ENCODE results near the gene ONECUT3.
"Not testable (repeated sequence)": the region's sequence is repeated elsewhere in the genome, so short reads cannot be mapped to it uniquely, and the experiment has no call there.

ONECUT3 gene

DNA sequence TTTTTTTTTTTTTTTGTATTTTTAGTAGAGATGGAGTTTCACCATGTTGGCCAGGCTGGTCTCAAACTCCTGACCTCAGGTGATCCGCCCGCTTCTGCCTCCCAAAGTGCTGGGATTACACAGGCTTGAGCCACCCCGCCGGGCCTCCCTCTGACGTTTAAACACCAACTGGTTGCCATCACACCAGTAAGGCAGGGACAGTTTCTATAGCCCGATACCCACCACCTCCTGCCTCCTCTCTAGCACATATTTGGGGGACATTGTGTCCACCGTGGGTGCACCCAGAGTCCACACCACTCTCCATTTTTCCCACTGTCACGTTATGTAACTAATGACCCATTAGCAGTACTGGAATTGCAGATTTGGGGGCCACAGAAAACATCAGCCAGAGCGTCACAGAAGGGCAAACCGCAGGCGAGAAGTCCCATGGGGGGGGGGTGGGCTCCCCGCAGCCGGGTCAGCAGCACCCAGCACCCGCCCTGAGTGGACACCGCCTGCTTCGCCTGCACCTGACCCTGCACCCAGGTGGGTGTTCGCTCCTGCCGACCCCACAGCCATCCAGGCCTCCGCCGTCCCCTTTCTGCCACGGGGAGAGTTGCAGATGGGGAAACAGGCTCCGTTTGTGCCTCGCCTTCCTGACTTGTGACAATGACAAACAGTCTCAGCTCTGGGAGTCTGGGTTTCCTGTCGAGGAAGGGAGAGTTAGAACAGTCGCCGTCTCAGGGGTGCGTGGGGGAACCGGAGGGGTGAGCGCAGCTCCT lies 3.6 kb downstream of the ONECUT3 start:
- DNase-seq = no peak

- DNase-seq = no peak
Observed at GRCh38 chr19:1757468-1758230, 4.3 kb downstream of the ONECUT3 start.

- no peak for DNase-seq
Observed at GRCh38 chr19:1758231-1758577, 4.9 kb downstream of the ONECUT3 start.

DNA sequence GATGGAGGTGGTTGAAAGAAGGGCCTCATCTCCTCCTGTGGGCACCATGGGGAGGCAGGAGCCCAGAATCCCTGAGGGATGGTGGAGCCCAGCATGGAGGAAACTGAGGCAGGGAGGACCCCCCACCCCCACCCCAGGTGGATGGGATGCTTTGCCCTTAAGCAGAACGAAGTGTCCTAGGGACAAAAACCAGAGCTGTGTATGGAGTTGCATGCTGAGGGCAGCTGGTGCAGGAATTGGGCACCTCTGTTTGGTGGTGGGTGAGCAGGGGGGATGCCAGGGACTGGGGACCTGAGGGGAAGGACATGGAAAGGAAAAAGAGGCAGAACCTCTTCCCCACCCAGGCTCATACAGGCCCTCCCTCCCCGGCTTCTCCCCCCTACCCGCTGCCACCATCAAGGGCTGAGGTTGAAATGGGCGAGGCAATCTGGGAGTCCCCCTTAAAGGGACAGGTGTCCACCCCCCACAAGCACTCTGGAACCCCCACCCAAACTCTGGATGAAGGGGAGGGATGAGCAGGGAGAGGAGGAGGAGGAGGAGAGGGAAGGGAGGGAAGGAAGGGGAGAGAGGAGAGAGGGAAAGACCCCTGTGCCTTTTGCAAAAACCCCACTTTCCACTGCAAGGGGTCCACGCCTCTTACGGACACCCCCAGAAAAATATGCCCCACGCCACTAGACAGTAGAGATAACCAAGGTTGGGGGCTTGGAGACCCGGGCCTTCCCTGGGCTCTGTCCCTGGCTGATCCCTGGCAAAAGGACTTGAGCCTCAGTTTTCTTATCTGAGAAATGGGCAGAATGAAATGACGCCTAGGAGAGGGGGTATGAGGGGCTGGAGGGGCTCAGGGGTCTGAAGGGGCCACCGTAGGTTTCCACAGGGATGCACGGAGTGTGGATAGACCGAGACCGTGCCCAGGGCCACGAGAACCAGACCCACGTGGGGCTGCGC lies 5.9 kb downstream of the ONECUT3 start:
- no peak for DNase-seq

DNA sequence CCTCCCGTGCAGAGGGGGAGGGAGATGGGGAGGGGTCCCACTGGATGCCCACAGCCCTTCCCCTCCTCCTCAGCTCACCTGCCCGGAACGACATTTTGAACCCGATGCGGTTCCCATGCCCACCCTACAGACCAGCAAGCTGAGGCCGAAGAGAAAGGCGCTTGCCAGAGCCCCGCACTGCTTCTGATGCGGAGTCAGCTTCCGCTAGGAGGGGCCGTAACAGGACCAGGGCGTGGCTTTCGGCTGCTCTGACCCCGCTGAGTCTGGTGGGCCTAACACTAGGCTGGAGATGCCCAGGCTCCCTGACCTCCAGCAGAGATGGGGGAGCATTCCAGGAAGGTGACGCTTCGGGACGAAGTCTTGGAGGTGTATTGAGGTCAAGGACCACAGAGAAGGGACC lies 6.7 kb downstream of the ONECUT3 start:
- DNase-seq = no peak

DNA sequence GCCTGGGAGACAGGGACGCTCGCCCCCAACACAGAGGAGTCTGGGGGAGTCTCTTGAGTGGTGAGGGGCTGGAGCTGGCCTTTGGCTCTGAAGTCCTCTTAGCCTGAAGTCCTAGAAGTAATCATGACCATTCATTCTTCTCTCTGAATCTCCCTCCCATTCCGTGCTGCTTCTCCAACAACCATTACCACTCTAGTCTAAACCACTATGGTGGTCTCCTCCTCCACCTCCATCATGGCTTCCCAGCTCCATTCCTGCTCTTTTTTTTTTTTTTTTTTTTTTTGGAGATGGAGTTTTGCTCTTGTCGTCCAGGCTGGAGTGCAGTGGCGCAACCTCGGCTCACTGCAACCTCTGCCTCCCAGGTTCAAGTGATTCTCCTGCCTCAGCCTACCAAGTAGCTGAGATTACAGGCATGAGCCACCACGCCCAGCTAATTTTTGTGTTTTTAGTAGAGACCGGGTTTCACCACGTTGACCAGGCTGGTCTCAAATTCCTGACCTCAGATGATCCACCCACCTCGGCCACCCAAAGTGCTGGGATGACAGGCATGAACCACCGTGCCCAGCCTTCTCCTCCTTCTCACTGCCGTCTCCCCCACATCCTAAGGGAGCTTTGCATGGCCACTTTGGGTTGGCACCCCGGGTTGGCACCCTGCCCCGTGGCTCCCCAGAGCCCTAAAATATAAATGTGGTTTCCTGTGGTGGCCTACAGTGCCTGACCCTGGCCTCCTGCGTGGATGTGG lies 7.7 kb downstream of the ONECUT3 start:
- not testable (repeated sequence) for DNase-seq

DNA sequence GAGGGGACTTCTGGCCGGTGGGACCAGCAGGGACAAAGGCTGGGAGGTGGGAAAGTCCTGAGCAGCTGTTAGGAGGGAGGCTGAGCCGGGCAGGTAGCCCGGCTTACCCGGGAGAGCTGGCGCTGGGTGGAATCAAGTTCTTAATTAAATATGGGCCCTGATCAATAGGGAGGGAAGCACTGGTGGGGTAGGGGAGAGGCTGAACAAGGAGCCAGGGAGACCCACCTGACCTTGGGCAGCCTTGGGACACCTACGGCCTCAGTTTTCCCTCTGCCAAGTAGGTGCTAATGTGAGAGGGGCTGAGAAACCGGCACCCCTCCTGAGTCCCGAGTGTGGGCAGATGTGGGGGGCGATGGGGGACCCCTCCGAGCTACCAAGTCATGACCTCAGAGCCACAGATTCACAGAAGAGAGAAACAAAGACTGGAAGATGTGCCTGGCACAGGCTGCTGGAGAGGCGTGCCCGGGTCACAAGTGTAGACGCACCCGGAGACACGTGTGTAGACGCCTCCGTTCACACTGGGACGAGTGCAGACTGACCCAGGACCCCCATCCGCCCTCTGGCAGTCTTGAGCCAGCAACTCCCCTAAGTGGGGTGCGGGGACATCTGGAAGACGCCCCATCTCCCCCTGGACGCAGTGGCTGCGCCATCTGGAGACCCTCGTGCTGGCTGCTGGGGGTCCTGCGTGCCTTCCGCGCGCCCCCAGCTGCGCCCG lies 8.4 kb downstream of the ONECUT3 start:
- DNase-seq = no peak

- DNase-seq = no peak
Observed at GRCh38 chr19:1762243-1763117, 9.2 kb downstream of the ONECUT3 start.

DNA sequence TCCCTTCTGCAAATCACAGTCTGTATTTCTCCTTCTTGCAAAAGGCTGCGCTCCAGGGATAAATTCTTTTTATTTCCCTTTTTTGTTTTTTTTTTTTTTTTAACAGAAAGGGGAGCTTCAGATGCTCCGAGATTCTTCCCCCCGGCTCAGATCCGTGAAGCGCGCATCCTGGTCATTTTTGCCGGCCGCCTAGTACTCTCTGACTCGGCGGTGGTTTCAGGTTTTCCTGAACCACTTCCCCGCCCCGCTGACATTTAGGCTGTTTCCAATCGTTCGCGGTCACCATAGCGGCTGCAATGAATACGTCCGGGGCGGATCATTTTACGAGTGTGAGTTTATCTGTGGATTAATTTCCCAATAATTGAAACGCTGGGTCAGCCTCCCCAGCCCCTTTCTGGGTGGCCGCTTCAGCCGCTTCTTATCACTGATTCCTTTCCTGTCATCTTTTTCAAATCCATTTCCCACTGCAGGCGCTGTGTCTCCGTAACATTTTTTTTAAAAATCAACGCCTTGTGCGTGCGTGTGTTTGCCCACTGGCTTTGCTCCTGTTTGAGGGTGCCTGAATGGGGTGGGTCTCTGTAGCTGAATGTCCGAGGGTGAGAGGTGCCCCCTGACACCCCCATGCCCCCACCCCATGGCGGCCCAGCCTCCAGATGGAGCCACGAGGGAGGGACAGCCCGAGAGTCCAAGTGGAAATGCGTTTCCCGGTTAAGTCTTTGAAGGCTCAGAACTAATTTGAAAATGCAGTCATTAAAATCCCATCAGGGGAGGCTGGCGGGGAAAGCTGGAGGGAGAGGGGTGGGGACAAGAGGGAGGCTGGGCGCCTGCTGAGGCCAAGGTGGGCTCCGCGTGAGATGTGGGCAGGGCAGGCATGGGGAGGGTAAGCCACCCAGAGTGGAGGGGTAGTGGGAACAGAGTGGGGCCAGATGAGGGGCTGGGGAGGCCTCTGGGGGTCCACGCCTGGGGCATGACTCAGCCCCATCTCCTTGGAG lies 10.6 kb downstream of the ONECUT3 start:
- DNase-seq = no peak

DNA sequence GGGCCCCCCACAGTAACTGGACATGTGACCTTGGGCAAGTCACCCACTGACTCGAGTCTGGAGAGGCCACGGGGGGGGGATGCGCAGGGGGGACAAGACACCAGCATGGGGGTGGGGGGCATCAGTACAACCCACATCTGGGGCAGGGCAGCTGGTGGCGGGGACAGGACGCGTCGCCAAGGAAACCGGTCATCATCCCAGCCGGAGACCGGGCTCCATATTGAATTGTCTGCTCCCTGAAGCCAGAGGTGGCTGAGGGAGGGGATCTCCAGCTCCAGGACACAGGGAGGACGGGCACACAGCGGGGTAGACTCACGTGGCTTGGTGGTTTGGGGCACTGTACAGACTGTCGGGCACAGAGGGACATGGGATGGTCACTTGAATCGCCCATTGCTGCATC lies 11.4 kb downstream of the ONECUT3 start:
- no peak for DNase-seq

- no peak for DNase-seq
Observed at GRCh38 chr19:1765232-1765903, 12.1 kb downstream of the ONECUT3 start.

- DNase-seq = no peak
Observed at GRCh38 chr19:1765904-1766799, 12.8 kb downstream of the ONECUT3 start.

- peak; percentile 25 for DNase-seq
Observed at GRCh38 chr19:1766800-1767352, 13.6 kb downstream of the ONECUT3 start.

GRCh38 chr19:1767464-1767933 lies 14.2 kb downstream of the ONECUT3 start:
- no peak for DNase-seq

GRCh38 chr19:1768248-1768647 lies 14.9 kb downstream of the ONECUT3 start:
- no peak for DNase-seq

DNA sequence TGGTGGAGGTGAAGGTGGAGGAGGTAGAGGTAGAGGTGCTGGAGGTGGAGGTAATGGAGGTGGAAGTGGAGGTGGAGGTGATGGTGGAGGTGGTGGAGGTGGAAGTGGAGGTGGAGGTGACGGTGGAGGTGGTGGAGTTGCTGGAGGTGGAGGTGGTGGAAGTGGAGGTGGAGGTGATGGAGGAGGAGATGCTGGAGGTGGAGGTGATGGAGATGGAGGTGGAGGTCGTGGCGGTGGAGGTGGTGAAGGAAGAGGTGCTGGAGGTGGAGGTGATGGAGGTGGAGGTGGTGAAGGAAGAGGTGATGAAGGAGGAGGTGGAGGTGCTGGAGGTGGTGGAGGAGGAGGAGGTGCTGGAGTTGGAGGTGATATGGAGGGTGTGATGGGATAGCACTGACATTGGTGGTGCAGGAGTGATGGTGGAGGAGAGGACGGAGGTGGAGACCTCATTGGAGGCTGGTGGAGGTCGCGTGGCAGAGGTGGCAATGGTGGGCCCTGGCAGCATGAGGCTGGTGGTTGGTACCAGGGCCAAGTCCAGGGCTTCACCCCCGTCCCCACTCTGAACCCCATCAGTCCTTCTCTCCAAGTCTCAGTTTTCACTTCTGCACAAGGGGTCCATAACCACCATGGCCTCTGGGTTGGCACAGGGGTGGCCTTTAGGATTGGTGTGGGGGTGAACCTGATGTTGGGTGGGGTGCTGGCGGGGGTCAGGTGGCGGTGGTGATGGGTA lies 15.8 kb downstream of the ONECUT3 start:
- DNase-seq = no peak

- DNase-seq = no peak
Observed at GRCh38 chr19:1769645-1769985, 16.3 kb downstream of the ONECUT3 start.
